ENCODE measurements around the gene APCDD1L. TPM values are rescaled to one million over a fixed set of nuclear protein-coding genes. Genes with fewer than 3 reads are reported as not detected.

APCDD1L gene
- polyA plus RNA-seq, 1 donor from 2014 or later, result not detected

DNA sequence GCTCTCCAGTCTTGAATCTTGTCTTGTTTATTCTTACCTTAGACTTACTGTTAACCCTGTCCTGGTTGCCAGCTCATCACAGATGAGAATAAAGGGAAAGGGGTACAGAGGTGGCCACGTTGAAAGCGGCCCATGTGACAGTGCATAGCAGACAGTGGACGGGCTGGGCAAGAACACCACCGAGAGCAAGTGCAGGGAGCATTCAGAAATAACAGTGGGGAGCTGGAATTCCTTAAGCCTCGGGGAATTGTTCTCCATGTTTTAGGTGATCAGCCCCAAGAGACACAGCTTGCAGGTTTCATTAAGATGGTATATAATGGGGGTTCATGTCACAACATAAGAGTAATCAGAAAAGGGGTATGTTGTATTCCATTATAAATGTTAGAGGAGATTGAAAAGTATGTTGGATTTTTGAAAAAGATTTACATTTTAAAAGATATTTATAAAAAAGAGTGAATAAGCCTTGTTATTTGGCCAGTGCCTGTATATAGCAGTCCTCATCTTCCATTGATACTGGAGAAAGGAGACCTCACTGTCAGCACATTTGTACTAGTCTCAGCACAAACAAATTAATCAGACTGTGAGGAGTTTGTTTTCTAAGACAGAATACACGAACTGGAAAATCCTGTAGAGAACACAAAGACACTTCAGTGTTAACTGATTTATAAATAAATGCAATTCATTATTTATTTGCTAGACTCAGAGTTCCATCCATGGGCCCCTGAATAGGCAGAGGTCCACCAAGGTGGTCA lies 90.8 kb downstream of the APCDD1L start:
- H3K27ac ChIP-seq (ENCODE audit: low read length), result no peak overlapping the region
- TF ChIP-seq POLR2AphosphoS5 (IDR thresholded peaks at IDR 0.05), result no peak

DNA sequence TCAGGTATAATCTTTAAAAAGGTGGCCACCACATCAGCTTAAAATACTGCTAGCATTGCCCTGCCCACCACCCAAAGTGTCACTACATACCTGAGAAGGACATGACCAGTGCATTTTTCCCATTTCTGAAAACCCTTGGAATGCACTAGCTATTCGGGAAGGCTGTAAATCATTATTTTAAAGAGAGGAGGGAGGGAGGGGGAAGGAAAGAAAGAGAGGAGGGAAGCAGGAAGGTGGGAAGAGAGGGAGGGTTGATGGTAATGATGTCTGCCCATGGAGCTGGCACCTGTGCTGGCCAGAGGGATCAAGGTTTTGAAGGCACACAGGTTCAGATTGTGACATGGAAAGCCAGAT lies 93.7 kb downstream of the APCDD1L start:
- TF ChIP-seq, protein P1, sequence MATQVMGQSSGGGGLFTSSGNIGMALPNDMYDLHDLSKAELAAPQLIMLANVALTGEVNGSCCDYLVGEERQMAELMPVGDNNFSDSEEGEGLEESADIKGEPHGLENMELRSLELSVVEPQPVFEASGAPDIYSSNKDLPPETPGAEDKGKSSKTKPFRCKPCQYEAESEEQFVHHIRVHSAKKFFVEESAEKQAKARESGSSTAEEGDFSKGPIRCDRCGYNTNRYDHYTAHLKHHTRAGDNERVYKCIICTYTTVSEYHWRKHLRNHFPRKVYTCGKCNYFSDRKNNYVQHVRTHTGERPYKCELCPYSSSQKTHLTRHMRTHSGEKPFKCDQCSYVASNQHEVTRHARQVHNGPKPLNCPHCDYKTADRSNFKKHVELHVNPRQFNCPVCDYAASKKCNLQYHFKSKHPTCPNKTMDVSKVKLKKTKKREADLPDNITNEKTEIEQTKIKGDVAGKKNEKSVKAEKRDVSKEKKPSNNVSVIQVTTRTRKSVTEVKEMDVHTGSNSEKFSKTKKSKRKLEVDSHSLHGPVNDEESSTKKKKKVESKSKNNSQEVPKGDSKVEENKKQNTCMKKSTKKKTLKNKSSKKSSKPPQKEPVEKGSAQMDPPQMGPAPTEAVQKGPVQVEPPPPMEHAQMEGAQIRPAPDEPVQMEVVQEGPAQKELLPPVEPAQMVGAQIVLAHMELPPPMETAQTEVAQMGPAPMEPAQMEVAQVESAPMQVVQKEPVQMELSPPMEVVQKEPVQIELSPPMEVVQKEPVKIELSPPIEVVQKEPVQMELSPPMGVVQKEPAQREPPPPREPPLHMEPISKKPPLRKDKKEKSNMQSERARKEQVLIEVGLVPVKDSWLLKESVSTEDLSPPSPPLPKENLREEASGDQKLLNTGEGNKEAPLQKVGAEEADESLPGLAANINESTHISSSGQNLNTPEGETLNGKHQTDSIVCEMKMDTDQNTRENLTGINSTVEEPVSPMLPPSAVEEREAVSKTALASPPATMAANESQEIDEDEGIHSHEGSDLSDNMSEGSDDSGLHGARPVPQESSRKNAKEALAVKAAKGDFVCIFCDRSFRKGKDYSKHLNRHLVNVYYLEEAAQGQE (IDR thresholded peaks at IDR 0.05; ENCODE audit: borderline replicate concordance), result no peak
- no peak for TF ChIP-seq SMC3 (conservative IDR thresholded peaks at IDR 0.05; ENCODE audit: poor library complexity)
- H2AFZ ChIP-seq (ENCODE audit: low read depth, low read length), result no peak overlapping the region
- peaks cover 5% of the 10 kb centered on the region for H3K79me2 ChIP-seq (replicated peaks; ENCODE audit: insufficient read depth, low read length)
- no peak overlapping the region for H3K27ac ChIP-seq (ENCODE audit: low read length)
- H3K9ac ChIP-seq (ENCODE audit: low read length), result no peak overlapping the region
- H3F3A ChIP-seq (ENCODE audit: insufficient read depth, low read length, poor library complexity, severe bottlenecking), result no peaks in the 10 kb centered on the region
- peaks cover under 1% of the 10 kb centered on the region for H3K9me3 ChIP-seq (ENCODE audit: low read length)
- H3K27me3 ChIP-seq (ENCODE audit: insufficient read depth, low read depth, low read length), result no peaks in the 10 kb centered on the region
- no peak overlapping the region for H3K4me2 ChIP-seq (ENCODE audit: low read length)
- H3K9me2 ChIP-seq (ENCODE audit: insufficient read depth, low read length), result no peaks in the 10 kb centered on the region
- peaks cover 10% of the 10 kb centered on the region for H3K36me3 ChIP-seq (ENCODE audit: insufficient read depth, low read length)
- no peaks in the 10 kb centered on the region for H4K20me1 ChIP-seq (ENCODE audit: insufficient read depth)
- H3K4me3 ChIP-seq (ENCODE audit: low read length), result no peak overlapping the region

More for the DNA sequence above, 90.8 kb downstream of the APCDD1L start:
- H4K20me1 ChIP-seq (ENCODE audit: insufficient read depth), result no peaks in the 10 kb centered on the region
- H3K27me3 ChIP-seq (ENCODE audit: insufficient read depth, low read depth, low read length), result no peaks in the 10 kb centered on the region
- H2AFZ ChIP-seq (ENCODE audit: low read depth, low read length), result no peak overlapping the region
- peaks cover 10% of the 10 kb centered on the region for H3K36me3 ChIP-seq (ENCODE audit: insufficient read depth, low read length)
- no peaks in the 10 kb centered on the region for H3K9me2 ChIP-seq (ENCODE audit: insufficient read depth, low read length)
- no peak overlapping the region for H3K4me2 ChIP-seq (ENCODE audit: low read length)
- peaks cover 3% of the 10 kb centered on the region for H3K79me2 ChIP-seq (replicated peaks; ENCODE audit: insufficient read depth, low read length)
- H3K4me3 ChIP-seq (ENCODE audit: low read length), result no peak overlapping the region
- no peak overlapping the region for H3K9ac ChIP-seq (ENCODE audit: low read length)
- peaks cover 6% of the 10 kb centered on the region for H3K9me3 ChIP-seq (ENCODE audit: low read length)
- no peaks in the 10 kb centered on the region for H3F3A ChIP-seq (ENCODE audit: insufficient read depth, low read length, poor library complexity, severe bottlenecking)

DNA sequence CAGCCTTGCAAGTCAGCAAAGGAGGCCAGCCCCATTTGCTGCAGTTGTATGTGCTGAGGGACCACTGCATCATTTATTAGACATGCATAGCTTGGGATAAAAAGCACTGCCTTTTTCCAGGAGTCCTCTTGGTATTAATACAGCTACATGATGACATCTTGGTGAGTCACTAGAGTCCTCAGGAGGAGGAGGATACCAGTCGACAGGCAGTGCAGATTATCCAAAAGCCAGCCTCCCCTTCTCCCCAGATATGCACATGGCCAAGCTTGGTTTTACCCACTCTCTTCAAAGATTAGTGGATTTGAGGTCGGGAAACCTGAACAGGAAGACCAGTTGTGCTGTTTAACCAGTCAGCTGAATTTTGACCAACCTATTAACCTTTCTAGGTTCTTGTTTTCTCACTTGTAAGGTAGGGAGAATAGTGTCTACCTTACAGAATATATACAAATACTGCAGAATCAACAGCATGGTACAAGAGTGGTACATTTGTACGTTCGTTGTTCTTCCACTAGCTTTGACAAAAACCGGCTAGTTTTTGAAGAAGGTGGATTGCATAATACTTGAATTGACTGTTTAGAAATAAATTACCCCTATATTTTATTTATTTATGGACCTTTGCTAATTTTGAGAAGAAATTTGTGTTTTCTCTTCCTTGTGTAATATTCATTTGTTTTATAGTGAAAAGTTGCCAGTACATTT lies 94.3 kb downstream of the APCDD1L start:
- no peak overlapping the region for H3K9ac ChIP-seq (ENCODE audit: low read length)
- no peaks in the 10 kb centered on the region for H3K9me3 ChIP-seq (ENCODE audit: low read length)
- H4K20me1 ChIP-seq (ENCODE audit: insufficient read depth), result no peaks in the 10 kb centered on the region
- no peaks in the 10 kb centered on the region for H3K9me2 ChIP-seq (ENCODE audit: insufficient read depth, low read length)
- H3K4me2 ChIP-seq (ENCODE audit: low read length), result no peak overlapping the region
- peaks cover 10% of the 10 kb centered on the region for H3K36me3 ChIP-seq (ENCODE audit: insufficient read depth, low read length)
- H3K4me3 ChIP-seq (ENCODE audit: low read length), result no peak overlapping the region
- H3K27me3 ChIP-seq (ENCODE audit: insufficient read depth, low read depth, low read length), result no peaks in the 10 kb centered on the region
- no peak overlapping the region for H3K27ac ChIP-seq (ENCODE audit: low read length)
- TF ChIP-seq EZH2 (IDR thresholded peaks at IDR 0.05; ENCODE audit: borderline replicate concordance, insufficient read depth, low read length, poor library complexity, severe bottlenecking), result no peak
- no peak for TF ChIP-seq EP300 (conservative IDR thresholded peaks at IDR 0.05; ENCODE audit: poor library complexity, severe bottlenecking)
- TF ChIP-seq, protein P1 (IDR thresholded peaks at IDR 0.05; ENCODE audit: borderline replicate concordance), result no peak
- no peak for TF ChIP-seq SMC3 (conservative IDR thresholded peaks at IDR 0.05; ENCODE audit: poor library complexity)
- no peak for TF ChIP-seq TAF1 (IDR thresholded peaks at IDR 0.05; ENCODE audit: low read depth)
- no peak for TF ChIP-seq RAD21 (conservative IDR thresholded peaks at IDR 0.05)
- TF ChIP-seq POLR2AphosphoS5 (IDR thresholded peaks at IDR 0.05), result no peak
- no peak for TF ChIP-seq MXI1 (conservative IDR thresholded peaks at IDR 0.05; ENCODE audit: poor library complexity, severe bottlenecking)
- TF ChIP-seq, protein P2, sequence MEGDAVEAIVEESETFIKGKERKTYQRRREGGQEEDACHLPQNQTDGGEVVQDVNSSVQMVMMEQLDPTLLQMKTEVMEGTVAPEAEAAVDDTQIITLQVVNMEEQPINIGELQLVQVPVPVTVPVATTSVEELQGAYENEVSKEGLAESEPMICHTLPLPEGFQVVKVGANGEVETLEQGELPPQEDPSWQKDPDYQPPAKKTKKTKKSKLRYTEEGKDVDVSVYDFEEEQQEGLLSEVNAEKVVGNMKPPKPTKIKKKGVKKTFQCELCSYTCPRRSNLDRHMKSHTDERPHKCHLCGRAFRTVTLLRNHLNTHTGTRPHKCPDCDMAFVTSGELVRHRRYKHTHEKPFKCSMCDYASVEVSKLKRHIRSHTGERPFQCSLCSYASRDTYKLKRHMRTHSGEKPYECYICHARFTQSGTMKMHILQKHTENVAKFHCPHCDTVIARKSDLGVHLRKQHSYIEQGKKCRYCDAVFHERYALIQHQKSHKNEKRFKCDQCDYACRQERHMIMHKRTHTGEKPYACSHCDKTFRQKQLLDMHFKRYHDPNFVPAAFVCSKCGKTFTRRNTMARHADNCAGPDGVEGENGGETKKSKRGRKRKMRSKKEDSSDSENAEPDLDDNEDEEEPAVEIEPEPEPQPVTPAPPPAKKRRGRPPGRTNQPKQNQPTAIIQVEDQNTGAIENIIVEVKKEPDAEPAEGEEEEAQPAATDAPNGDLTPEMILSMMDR (IDR thresholded peaks at IDR 0.05; ENCODE audit: poor library complexity, severe bottlenecking), result no peak
- no peak overlapping the region for H2AFZ ChIP-seq (ENCODE audit: low read depth, low read length)
- H3F3A ChIP-seq (ENCODE audit: insufficient read depth, low read length, poor library complexity, severe bottlenecking), result no peaks in the 10 kb centered on the region
- H3K79me2 ChIP-seq (replicated peaks; ENCODE audit: insufficient read depth, low read length), result peaks cover 10% of the 10 kb centered on the region

Data from neural cell (in vitro differentiated cells).